CD4-positive, alpha-beta T cell treated with Interleukin-1 beta for 1 hour (primary cell): Measurements from ENCODE around the gene LCA5L.
"Not testable (repeated sequence)": the region's sequence is repeated elsewhere in the genome, so short reads cannot be mapped to it uniquely, and the experiment has no call there.

Source experiments
- DNase-seq, 2 donors: peaks; one replicate each; pipeline ENCODE4 v3.0.0-alpha.2; 2020 to 2022

Gene LCA5L

GRCh38 chr21:39451332-39452206, 6.0 kb upstream of the LCA5L start, which contains the start of gene SH3BGR:
SH3BGR (plus strand) TSS chr21:39451970; CDS start chr21:39452097, 127 bp downstream.
- DNase-seq, result no peak

- no peak for DNase-seq
These were observed 1.7 kb upstream of the LCA5L start for GRCh38 chr21:39447264-39447663.

GRCh38 chr21:39444421-39445180, 977 bp downstream of the LCA5L start:
- DNase-seq, result no peak

GRCh38 chr21:39441502-39442475, 3.8 kb downstream of the LCA5L start:
- DNase-seq, result peak; percentile 38 to 40

- no peak for DNase-seq
These were observed 6.3 kb downstream of the LCA5L start for GRCh38 chr21:39439232-39439631.

- no peak for DNase-seq
These were observed 10.6 kb downstream of the LCA5L start for GRCh38 chr21:39434950-39435349.

- DNase-seq, result no peak
These were observed 14.6 kb downstream of the LCA5L start for GRCh38 chr21:39430954-39431353.

- DNase-seq, result no peak
These were observed 15.1 kb downstream of the LCA5L start for GRCh38 chr21:39430457-39430856.

GRCh38 chr21:39430016-39430415, 15.6 kb downstream of the LCA5L start:
- DNase-seq, result no peak

GRCh38 chr21:39429445-39429844, 16.1 kb downstream of the LCA5L start:
- DNase-seq, result no peak

GRCh38 chr21:39422527-39423241, 22.9 kb downstream of the LCA5L start:
- DNase-seq, result no peak

GRCh38 chr21:39419204-39419603, 26.4 kb downstream of the LCA5L start:
- not testable (repeated sequence) for DNase-seq

GRCh38 chr21:39406065-39406464, 39.5 kb downstream of the LCA5L start:
- no peak for DNase-seq

- DNase-seq, result no peak
These were observed 45.4 kb downstream of the LCA5L start for GRCh38 chr21:39400173-39400572.

- DNase-seq, result no peak
These were observed 47.8 kb downstream of the LCA5L start for GRCh38 chr21:39397646-39398385.

- no peak for DNase-seq
These were observed 52.6 kb downstream of the LCA5L start for GRCh38 chr21:39392981-39393380.

GRCh38 chr21:39390212-39390765, 55.3 kb downstream of the LCA5L start:
- DNase-seq, result no peak

- DNase-seq, result no peak
These were observed 56.8 kb downstream of the LCA5L start for GRCh38 chr21:39388811-39389155.

GRCh38 chr21:39388038-39388810, 57.4 kb downstream of the LCA5L start:
- peak; percentile 84 to 86 for DNase-seq

- peak; percentile 91 to 93 for DNase-seq
These were observed 58.0 kb downstream of the LCA5L start for GRCh38 chr21:39387461-39388037.
